ENCODE results near the gene PARP11. TPM values are rescaled to one million over a fixed set of nuclear protein-coding genes. Genes with fewer than 3 reads are reported as not detected.

PARP11 gene
- total and polyA plus RNA-seq, 2 of the 8 experiments (the other 6 are each of a cell fraction or from before 2014, with no cell fraction given) = 4.2 to 13.3 TPM

DNA sequence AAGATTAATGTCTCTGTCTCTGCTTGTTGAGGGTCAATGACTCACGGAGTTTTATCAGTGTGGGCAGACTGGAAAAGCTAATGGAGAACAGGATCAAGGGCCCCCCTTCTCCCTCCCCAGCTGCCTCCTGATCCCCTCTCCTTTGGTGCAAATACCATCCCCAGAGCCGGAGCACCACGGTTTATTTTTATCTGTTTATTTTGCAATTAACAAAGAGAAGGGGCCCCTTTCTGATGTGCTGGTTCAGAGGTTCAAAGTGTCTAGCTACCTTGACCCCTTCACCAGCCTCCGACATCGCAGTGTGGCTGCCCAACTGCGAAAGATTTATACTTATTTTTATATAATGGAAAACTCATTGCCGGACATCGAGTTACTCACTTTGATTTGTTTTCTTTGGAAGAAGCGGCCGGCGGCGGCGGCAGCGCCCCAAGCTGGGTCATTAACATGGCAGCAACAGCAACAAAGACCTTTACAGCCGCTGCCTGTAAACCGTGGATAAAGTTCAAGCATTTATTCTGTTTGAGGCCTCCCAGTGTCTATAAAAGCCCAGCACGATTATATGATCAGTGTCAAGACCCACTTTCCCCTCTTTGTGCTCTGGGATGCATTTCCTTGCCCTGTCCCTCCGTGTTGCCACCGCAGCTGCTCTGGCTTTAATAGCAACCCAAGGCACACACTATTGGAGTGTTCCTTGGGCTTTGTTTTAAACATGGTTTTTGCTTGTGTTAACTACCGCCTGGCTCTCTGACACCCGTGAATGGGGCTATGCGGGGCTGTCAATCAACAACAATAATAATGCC, 47.4 kb upstream of the PARP11 start:
- 80% methylated on average over 22 of the region's 22 CpGs; no CpG with 5 or more reads in 1 of the 2 experiments for WGBS, 2 experiments (ENCODE audit: extremely low coverage in 1 of 2, insufficient coverage in 1 of 2, insufficient read length in 1 of 2, insufficient replicate concordance in 2 of 2, low coverage in 1 of 2, low lambda C conversion rate in 2 of 2, missing lambda C conversion rate in 1 of 2)
- H3K4me1 ChIP-seq (replicated peaks in 1 of 4; ENCODE audit: control insufficient read depth in 3 of 4, insufficient read depth in 4 of 4, low read length in 3 of 4) = peaks cover 0 to 4% (median 1%) of the 10 kb centered on the region in 4 experiments; a peak in 2 of 7 replicates
- POLR2A ChIA-PET (ENCODE audit: partially characterized antibody) = no interaction called here

More for the DNA sequence above, 47.4 kb upstream of the PARP11 start:
- Histone ChIP-seq H3K23ac (ENCODE audit: insufficient read length) (no peak overlapping the region), H4K5ac (ENCODE audit: insufficient read length, low read depth, low read length) (no peak overlapping the region), H4K20me1 (replicated peaks in 1 of 2; ENCODE audit: control insufficient read depth in 1 of 2, insufficient read depth in 2 of 2, low read length in 2 of 2) (no peaks in the 10 kb centered on the region), H2BK20ac (ENCODE audit: low read length) (no peak overlapping the region), H3K4me2 (ENCODE audit: insufficient read depth in 1 of 2, low read depth in 2 of 2, low read length in 2 of 2) (no peak overlapping the region), H3K56ac (replicated peaks; ENCODE audit: insufficient read length, low read depth, low read length) (no peak overlapping the region), H3K36me3 (ENCODE audit: control insufficient read depth in 2 of 4, insufficient read depth in 4 of 4, low read length in 3 of 4) (no peaks in the 10 kb centered on the region), H3K79me1 (ENCODE audit: low read depth, low read length) (no peaks in the 10 kb centered on the region), H3K79me2 (ENCODE audit: control insufficient read depth in 1 of 2, insufficient read depth in 2 of 2, low read length in 2 of 2) (no peaks in the 10 kb centered on the region), H2AK5ac (ENCODE audit: low read depth, low read length) (no peak overlapping the region), H3K14ac (ENCODE audit: insufficient read length) (no peak overlapping the region), H3K4ac (replicated peaks; ENCODE audit: insufficient read length, low read depth, low read length) (no peak overlapping the region), H3K27me3 (replicated peaks in 1 of 4; ENCODE audit: control insufficient read depth in 3 of 4, extremely low read depth in 1 of 4, insufficient read depth in 3 of 4, low read length in 3 of 4) (no peaks in the 10 kb centered on the region), H3K9ac (replicated peaks in 1 of 4; ENCODE audit: extremely low read depth in 1 of 4, low read depth in 3 of 4, low read length in 3 of 4) (no peak overlapping the region), H2BK12ac (ENCODE audit: low read depth, low read length) (no peak overlapping the region), H3K23me2 (ENCODE audit: low read depth, low read length) (no peaks in the 10 kb centered on the region), H2BK5ac (ENCODE audit: low read depth, low read length) (no peak overlapping the region), H3K18ac (ENCODE audit: extremely low read depth, low read length) (no peak overlapping the region; the same call in 1 of the 2 replicates), H2AFZ (ENCODE audit: low read length) (peak overlapping the region; percentile 93; the same call in 1 of the 2 replicates), H4K91ac (replicated peaks; ENCODE audit: insufficient read length, low read length) (no peak overlapping the region), H3K27ac (ENCODE audit: low read depth, low read length) (no peak overlapping the region), H3K9me3 (ENCODE audit: insufficient read depth in 2 of 2, low read depth in 1 of 2, low read length in 1 of 2) (no peaks in the 10 kb centered on the region), H3K4me3 (ENCODE audit: extremely low read depth in 1 of 4, insufficient read depth in 2 of 4, low read depth in 3 of 4, low read length in 4 of 4) (no peak overlapping the region), H2BK120ac (replicated peaks; ENCODE audit: low read depth, low read length) (no peak overlapping the region), H4K8ac (ENCODE audit: extremely low read depth, insufficient read depth, low read length) (no peak overlapping the region), H2BK15ac (ENCODE audit: low read length) (no peak overlapping the region)
- DNase-seq (ENCODE audit: low read depth in 1 of 2, low spot score in 2 of 2) (no peak), FAIRE-seq (no peak)
- CTCF ChIA-PET (ENCODE audit: partially characterized antibody) = interaction anchor here (0.9 kb wide), 1 partner anchor 43 kb away, joined by 7 read pairs; no protein-coding TSS in a partner anchor
- TF ChIP-seq HDAC6 (IDR thresholded peaks at IDR 0.05; ENCODE audit: low read depth, low read length) (no peak), ZNF274 (IDR thresholded peaks at IDR 0.05; ENCODE audit: borderline replicate concordance, extremely low read depth, low read length) (no peak), HDAC2 (IDR thresholded peaks at IDR 0.05; ENCODE audit: borderline replicate concordance in 1 of 2, low read depth in 2 of 2, low read length in 2 of 2) (no peak), SIRT6 (IDR thresholded peaks at IDR 0.05; ENCODE audit: low read length) (no peak), NRF1 (IDR thresholded peaks at IDR 0.05; ENCODE audit: low read depth, low read length) (no peak)
- TF ChIP-seq, protein P1, sequence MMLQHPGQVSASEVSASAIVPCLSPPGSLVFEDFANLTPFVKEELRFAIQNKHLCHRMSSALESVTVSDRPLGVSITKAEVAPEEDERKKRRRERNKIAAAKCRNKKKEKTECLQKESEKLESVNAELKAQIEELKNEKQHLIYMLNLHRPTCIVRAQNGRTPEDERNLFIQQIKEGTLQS (IDR thresholded peaks at IDR 0.05; ENCODE audit: insufficient read depth, low read depth, low read length) = no peak
